ENCODE data around the gene RASGRP2. TPM values are rescaled to one million over a fixed set of nuclear protein-coding genes. Genes with fewer than 3 reads are reported as not detected.

RASGRP2 gene
- total RNA-seq, 1 experiment from 2014 or later = not detected

DNA sequence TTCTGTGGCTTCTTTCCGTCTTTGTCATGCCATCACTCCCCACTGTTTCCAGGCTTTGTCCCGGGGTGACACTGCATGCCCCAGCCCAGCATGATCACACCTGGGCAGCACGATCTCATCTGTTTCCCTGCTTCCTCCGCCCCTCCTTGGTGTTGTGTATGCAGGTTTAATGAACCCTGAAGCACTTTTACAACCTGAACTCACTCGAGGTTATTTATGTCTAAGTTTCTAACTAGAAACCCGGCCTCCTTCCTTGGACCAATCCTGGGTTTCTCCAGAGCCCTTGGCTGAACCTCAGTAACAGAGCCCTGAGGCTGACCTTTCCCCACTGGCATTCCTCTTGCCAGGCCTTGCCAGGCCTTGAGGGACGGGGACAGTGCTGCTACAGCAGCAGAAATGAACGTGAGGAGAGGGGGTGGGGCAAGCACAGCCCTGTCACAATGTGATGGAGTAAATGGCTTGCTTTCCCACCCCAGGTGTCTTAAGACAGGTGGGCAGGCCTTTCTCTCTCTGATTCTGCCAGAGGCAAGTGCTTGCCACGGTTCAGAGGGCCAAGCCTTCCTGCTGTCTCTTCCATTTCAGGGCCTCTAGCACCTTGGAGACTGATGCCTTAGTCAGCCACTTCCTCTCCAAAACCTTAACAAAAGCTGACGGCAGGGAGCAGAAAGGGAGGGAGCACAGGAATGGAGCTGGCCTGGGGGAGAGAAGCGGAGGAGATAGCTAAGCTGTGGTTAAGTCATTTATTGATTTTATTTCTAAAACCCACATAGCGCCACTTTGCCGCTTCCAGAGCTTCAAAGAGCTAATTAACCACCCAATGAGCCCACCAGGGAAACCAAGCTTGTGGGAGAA lies 19.0 kb upstream of the RASGRP2 start:
- Mint-ChIP-seq H3K27me3 (ENCODE audit: insufficient read depth, unreplicated experiment) (no peaks in the 10 kb centered on the region), H3K27ac (ENCODE audit: low read depth, unreplicated experiment) (no peak overlapping the region), H3K4me3 (ENCODE audit: unreplicated experiment) (no peak overlapping the region), H3K4me1 (ENCODE audit: insufficient read depth, unreplicated experiment) (no peaks in the 10 kb centered on the region), H3K9me3 (ENCODE audit: unreplicated experiment) (no peaks in the 10 kb centered on the region), H3K36me3 (ENCODE audit: insufficient read depth, unreplicated experiment) (peaks cover 59% of the 10 kb centered on the region)
- CTCF ChIA-PET = interaction anchor here (0.7 kb wide), 3 partner anchors 21 to 327 kb away, joined by 3 read pairs; no protein-coding TSS in a partner anchor
- no peak for DNase-seq (ENCODE audit: unreplicated experiment)
- intact Hi-C loops (cut with micrococcal nuclease) = no loop called here
- no TSS peak for BruUV-seq (replicated peaks)
- TF ChIP-seq, protein P1, sequence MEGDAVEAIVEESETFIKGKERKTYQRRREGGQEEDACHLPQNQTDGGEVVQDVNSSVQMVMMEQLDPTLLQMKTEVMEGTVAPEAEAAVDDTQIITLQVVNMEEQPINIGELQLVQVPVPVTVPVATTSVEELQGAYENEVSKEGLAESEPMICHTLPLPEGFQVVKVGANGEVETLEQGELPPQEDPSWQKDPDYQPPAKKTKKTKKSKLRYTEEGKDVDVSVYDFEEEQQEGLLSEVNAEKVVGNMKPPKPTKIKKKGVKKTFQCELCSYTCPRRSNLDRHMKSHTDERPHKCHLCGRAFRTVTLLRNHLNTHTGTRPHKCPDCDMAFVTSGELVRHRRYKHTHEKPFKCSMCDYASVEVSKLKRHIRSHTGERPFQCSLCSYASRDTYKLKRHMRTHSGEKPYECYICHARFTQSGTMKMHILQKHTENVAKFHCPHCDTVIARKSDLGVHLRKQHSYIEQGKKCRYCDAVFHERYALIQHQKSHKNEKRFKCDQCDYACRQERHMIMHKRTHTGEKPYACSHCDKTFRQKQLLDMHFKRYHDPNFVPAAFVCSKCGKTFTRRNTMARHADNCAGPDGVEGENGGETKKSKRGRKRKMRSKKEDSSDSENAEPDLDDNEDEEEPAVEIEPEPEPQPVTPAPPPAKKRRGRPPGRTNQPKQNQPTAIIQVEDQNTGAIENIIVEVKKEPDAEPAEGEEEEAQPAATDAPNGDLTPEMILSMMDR (IDR thresholded peaks at IDR 0.05; ENCODE audit: unreplicated experiment) = no peak
- POLR2A ChIA-PET = interaction anchor here (0.7 to 6.8 kb wide), 2 partner anchors 12 to 169 kb away, joined by 3 to 86 read pairs; partner anchors contain the start of gene SF1

DNA sequence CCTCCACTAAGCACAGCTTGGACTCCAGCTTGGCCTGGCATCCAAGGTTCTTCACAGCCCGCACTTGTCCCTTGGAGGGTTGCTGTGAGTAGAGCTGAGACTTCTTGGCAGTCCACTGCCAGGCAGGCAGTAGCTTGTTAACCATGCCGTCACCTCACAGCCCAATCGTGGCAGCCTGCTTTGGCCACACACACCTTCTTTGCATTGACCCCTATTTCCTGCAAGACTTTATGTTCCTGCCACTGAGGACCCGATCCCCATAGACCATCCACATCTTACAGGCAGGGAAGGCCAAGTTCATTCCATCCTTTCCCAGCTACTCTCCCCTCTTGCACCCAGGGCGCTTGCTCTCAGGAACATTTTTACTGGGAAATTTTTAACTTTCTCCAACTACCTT lies 18.3 kb upstream of the RASGRP2 start:
- no peak for DNase-seq (ENCODE audit: unreplicated experiment)
- Mint-ChIP-seq H3K4me1 (ENCODE audit: insufficient read depth, unreplicated experiment) (no peaks in the 10 kb centered on the region), H3K4me3 (ENCODE audit: unreplicated experiment) (no peak overlapping the region), H3K36me3 (ENCODE audit: insufficient read depth, unreplicated experiment) (peaks cover 53% of the 10 kb centered on the region), H3K27ac (ENCODE audit: low read depth, unreplicated experiment) (no peak overlapping the region), H3K27me3 (ENCODE audit: insufficient read depth, unreplicated experiment) (no peaks in the 10 kb centered on the region), H3K9me3 (ENCODE audit: unreplicated experiment) (no peaks in the 10 kb centered on the region)
- intact Hi-C loops (cut with micrococcal nuclease) = no loop called here
- ChIA-PET CTCF (interaction anchor here (0.7 kb wide), 1 partner anchor 327 kb away, joined by 3 read pairs; no protein-coding TSS in a partner anchor), POLR2A (interaction anchor here (0.6 to 6.8 kb wide), 2 partner anchors 13 to 252 kb away, joined by 3 to 86 read pairs; partner anchors contain the start of gene SF1)
- no TSS peak for BruUV-seq (replicated peaks)
- TF ChIP-seq, protein P1 (IDR thresholded peaks at IDR 0.05; ENCODE audit: unreplicated experiment) = no peak

- Mint-ChIP-seq H3K4me1 (ENCODE audit: insufficient read depth, unreplicated experiment) (no peaks in the 10 kb centered on the region), H3K27me3 (ENCODE audit: insufficient read depth, unreplicated experiment) (no peaks in the 10 kb centered on the region), H3K4me3 (ENCODE audit: unreplicated experiment) (no peak overlapping the region), H3K9me3 (ENCODE audit: unreplicated experiment) (no peaks in the 10 kb centered on the region), H3K36me3 (ENCODE audit: insufficient read depth, unreplicated experiment) (peaks cover 39% of the 10 kb centered on the region), H3K27ac (ENCODE audit: low read depth, unreplicated experiment) (no peak overlapping the region)
- CTCF ChIA-PET = interaction anchor here (0.7 to 1.8 kb wide), 4 partner anchors 10 to 72 kb away, joined by 3 to 5 read pairs (median 4); no protein-coding TSS in a partner anchor
- POLR2A ChIA-PET = interaction anchor here (0.9 to 6.8 kb wide), 2 partner anchors 14 to 83 kb away, joined by 4 to 86 read pairs; partner anchors contain the start of gene SF1
- no peak for DNase-seq (ENCODE audit: unreplicated experiment)
- intact Hi-C loops (cut with micrococcal nuclease) = no loop called here
- TF ChIP-seq, protein P1 (IDR thresholded peaks at IDR 0.05; ENCODE audit: unreplicated experiment) = no peak
- BruUV-seq (replicated peaks) = no TSS peak
Observed at GRCh38 chr11:64760759-64761420, 16.9 kb upstream of the RASGRP2 start.

Measured in MCF 10A (cell line).